NCI-H748 (cell line): ENCODE measurements around the gene SHISA7.
"Not testable (repeated sequence)": the region's sequence is repeated elsewhere in the genome, so short reads cannot be mapped to it uniquely, and the experiment has no call there.

ENCODE experiments used
- DNase-seq: peaks from one replicate; lab custom pipeline; 2025; ENCODE audit not compliant: unreplicated experiment; lab: John Stamatoyannopoulos, UW

SHISA7 gene

GRCh38 chr19:55421281-55421680 lies 21.8 kb downstream of the SHISA7 start:
- not testable (repeated sequence) for DNase-seq

DNA sequence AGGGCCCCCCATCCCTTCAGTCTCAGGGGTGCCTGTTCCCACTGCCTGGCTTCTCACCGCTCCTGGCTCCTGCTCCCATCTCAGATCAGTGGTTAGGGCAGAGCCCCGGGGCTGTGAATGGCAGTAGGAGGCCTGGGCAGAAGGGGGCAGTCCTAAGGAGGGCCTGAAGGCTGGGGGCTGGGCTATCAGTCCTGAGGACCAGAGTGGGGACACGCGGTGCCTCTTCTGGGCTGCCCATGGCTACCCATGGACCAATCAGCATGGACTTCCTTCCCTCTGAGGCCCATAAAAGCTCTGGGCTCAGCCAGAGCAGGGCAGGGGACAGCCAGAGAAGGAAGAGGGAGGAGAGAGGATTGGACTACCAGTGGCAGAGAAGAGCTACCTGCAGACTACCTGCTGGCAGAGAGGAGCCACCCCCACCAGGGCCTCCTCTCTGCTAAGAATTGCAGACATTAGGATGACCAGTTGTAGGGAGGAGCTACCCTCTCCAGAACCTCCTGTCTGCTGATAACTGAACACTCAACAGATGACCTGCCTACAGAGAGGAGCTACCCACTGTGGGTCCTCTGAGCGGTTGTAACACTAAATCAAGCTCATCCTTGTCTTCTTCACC lies 23.4 kb downstream of the SHISA7 start:
- DNase-seq, result no peak

DNA sequence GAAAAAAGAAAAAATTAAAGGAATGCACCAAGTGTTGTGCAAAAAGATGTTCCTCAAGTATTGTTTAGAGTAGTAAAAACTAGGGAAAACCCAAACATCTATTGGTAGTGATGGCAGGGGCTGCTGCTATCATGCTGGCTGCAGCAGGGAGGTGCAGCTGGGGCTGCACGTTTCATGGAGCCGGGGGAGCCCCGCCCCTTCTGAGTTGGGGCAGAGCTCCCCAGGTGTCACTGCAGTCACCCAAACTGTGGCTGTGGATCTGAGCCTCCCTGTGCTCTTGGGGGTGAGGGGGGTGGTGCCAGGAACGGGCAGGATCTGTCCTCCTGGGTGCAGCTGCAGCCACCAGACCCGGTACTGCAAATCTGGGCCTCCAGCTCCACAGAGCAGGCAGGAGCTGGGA lies 24.0 kb downstream of the SHISA7 start:
- no peak for DNase-seq

DNA sequence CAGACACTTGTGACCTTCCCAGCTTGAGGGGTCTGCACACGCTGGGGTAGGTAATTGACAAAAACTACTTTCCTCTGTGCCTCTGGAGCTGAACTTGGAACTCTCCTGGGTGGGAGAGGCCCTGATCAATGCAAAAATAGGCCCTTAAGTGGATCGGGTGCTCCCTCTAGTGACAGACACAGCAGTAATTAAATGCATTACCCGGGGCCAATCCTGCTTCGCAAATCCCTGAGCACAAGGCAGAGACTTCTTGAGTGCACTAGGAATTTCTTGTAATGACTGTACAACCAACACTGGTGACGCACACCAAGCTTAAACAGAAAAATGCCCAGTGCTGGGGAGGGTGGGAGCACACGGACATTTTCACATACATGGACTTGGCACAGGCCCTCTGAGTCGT lies 24.9 kb downstream of the SHISA7 start:
- DNase-seq, result peak; percentile 82

DNA sequence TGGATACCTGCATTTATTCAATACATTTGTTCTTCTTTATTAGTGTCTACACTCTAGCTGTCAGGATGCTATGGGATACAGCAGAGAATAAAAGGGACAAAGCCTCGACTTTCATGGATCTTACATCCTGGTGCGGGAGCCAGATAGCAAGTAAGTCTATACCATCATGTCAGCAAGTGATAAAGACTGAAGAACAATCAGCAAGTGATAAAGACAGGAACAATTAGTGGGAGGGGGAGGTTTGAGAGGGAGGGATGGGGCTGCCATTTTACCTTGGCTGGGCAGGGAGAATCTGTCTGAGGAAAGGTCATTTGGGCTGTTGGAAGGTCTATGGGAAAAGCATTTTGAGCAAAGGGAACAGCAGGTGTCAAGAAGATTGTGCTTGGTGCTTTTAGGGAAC lies 32.9 kb downstream of the SHISA7 start:
- DNase-seq, result no peak

DNA sequence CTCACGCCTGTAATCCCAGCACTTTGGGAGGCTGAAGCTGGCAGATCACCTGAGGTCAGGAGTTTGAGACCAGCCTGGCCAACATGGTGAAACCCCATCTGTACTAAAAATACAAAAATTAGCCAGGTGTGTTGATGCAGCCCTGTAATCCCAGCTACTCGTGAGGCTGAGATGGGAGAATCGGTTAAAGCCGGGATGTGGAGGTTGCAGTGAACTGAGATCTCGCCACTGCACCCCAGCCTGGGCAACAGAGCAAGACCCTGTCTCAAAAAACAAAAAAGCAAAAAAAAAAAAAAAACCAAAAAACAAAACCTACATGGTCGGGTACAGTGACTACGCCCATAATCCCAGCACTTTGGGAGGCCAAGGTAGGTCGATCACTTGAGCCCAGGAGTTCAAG lies 33.9 kb downstream of the SHISA7 start:
- DNase-seq, result not testable (repeated sequence)

DNA sequence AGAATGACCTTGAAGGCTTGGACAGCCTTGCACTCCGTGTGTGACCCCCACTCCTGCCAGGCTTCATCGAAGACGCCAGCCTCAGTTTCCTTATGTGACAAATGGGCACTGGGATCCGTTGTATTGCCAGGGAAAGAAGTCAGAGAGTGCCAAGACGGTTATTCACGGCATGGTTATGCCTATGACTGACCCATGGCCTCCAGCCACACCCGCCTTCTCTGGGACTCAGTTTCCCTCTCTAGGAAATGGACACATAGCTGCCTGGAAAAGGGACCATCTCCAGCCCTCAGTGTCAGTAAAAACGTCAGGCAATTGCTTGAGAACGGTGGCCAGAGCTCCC lies 34.6 kb downstream of the SHISA7 start:
- DNase-seq, result no peak

GRCh38 chr19:55407800-55408532 lies 35.1 kb downstream of the SHISA7 start:
- peak; percentile 100 for DNase-seq

GRCh38 chr19:55407550-55407799 lies 35.6 kb downstream of the SHISA7 start, which contains the start of gene UBE2S:
Gene UBE2S, minus strand, starts transcription at chr19:55407788. Its CDS starts 199 bp downstream, at chr19:55407589.
- DNase-seq, result not testable (repeated sequence)

- peak; percentile 58 for DNase-seq
Measured at GRCh38 chr19:55406826-55407549, 36.1 kb downstream of the SHISA7 start.

DNA sequence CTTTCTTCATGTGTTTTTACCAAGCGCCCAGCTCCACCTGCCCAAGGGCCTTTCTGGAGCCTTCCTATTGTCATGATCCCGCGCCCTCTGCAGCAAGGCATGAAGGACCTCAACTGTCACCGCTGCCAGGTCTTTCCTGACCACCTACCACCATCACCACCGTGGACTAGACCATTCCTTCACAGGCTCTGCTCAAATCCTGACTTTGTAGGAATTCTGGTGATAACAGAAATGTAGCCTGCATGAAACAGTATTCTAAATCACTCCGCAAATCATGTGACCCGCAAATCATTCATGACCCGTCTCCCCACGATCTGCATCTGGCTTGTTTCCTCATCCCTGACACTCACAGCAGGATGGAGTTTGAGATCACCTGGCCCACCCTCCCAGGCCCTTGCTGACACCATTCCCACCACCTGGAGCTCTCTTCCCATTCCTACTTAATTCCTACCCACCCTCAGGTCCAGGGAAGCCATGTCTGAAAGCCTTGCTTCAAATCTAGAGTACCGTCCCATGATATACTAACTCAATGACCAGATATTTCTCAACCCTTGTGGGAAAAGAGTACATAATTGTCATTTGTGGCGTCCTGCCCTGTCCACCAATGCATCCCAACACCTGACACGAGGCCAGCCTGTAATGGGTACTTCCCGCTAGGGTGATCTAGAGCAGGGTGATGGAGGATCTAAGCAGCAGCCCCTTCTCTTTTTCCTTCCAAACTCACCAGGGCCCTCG lies 36.8 kb downstream of the SHISA7 start:
- DNase-seq, result no peak

- DNase-seq, result no peak
Measured at GRCh38 chr19:55405638-55406037, 37.5 kb downstream of the SHISA7 start.

DNA sequence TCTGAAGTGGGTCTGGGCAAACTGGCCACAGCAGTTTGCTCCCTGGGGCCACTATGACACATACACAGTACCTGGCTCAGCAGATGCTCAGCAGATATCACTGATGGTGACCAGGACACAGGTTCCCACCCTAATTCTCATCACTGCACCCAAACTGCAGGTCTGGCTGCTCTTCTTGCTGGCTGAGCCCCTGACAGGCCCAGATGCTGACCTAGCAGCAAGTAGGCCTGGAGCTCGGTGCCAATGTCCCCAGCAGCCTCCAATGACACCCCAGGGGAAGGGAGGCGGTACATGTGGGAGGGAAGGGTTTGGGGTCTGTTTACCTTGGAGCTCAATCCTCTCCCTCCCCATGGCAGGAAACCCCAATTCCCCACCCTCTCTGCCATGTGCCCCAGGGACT lies 40.6 kb downstream of the SHISA7 start:
- no peak for DNase-seq

DNA sequence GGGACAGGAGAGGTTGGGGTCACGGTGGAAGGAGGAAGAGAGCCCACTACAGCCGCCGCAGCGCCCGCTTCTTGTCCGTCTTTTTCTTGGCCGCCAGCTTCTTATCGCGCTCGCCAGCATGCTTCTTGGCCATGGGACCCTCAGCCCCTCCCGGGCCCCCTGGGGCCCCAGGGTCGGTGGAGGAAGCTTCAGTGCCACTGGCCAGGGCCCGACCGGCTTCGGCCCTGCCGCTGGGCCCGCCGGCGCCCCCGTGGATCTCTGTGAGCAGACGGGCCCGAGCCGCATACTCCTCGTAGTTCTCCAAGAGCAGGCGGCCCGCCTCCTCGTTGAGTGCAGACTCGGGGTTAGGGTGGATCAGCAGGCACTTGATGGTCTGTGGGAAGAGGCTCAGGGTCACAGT lies 41.7 kb downstream of the SHISA7 start:
- not testable (repeated sequence) for DNase-seq

DNA sequence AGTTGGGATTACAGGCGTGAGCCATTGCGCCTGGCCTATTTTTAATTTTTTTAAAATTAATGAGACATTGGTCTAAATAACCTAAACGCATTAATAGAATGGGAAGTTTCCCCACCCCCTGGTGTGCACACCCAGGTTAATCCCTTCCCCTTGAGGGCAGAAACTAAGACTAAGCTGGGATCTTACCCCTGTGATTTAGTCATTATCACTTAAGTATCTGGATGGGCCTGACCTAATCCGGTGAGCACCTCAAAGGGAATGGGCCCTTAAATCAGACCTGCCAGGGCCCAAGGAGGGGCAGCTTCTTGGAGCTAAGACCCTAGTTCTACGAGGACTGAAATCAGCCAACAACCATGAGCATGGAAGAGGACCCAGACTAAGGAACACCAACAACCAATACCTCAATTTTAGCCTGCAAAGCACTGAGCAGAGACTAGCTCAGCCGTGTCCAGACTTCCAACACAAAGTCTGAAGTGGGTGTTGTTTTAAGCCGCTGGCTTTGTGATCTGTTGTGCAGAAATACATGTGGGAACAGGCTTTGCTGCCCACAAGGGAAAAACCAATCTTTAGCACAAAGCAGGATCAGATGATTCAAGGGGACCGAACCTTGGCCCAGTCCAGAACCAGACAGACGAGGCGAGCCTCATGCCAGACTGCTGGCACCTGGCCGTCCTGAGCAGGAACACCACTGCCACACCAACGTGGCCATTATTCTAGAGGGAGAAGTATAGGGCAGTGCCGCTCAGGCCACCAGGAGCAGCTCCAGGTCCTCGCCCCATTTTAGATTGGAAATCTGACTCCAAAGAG lies 42.6 kb downstream of the SHISA7 start:
- no peak for DNase-seq

- no peak for DNase-seq
Measured at GRCh38 chr19:55398200-55398925, 44.7 kb downstream of the SHISA7 start.

GRCh38 chr19:55392820-55393761 lies 50.0 kb downstream of the SHISA7 start:
- no peak for DNase-seq

DNA sequence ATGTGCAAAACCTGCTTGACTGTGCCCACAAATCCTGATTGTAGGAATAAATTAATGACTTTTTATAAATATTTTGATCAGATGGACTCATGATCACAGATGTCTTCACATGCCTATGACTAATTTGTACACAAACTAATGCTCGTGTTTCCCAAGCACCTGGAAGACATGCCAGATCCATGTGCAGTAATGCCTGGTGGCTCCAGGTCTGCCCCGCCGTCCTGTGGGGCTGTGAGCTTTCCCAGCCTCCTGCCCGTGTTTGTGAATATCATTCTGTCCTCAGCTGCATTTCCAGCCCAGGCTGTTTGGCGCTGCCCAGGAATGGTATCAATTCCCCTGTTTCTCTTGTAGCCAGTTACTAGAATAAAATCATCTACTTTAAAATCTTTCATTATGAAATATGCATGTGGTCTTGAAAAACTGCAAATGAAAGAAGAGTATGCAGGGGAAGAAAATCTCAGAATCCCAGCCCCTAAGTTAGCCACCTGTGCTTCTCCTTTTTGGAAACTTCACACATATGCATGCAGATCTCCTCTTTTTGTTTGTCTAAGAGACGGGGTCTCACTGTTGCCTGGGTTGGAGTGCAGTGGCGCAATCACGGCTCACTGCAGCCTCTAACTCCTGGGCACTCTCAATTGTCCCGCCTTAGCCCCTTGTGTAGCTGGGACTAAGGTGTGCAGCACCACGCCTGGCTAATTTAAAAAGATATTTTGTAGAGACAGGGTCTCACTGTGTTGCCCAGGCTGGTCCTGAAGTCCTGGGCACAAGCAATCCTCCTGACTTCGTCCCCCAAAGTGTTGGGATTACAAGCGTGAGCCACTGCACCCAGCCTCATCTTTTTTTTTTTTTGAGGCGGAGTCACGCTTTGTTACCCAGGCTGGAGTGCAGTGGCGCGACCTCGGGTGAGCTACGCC lies 51.1 kb downstream of the SHISA7 start:
- no peak for DNase-seq
